D721Med (cell line): ENCODE data around the gene IGF2.

Source experiments
- DNase-seq: peaks from one replicate; pipeline ENCODE4 v3.0.0; 2011; ENCODE audit warnings: low spot score; ENCODE audit not compliant: insufficient read length
- FAIRE-seq: peaks from 2 replicates; lab custom pipeline; 2011; peaks lifted over from hg19 to GRCh38; lab: Jason Lieb, UNC
- TF ChIP-seq, protein P1 (sequence below): IDR thresholded peaks from 2 replicates; pipeline ENCODE4 v1.5.1; 2012; ENCODE audit warnings: mild to moderate bottlenecking, control low read depth; ENCODE audit not compliant: insufficient read depth; ENCODE audit errors: missing control alignments

The IGF2 gene

DNA sequence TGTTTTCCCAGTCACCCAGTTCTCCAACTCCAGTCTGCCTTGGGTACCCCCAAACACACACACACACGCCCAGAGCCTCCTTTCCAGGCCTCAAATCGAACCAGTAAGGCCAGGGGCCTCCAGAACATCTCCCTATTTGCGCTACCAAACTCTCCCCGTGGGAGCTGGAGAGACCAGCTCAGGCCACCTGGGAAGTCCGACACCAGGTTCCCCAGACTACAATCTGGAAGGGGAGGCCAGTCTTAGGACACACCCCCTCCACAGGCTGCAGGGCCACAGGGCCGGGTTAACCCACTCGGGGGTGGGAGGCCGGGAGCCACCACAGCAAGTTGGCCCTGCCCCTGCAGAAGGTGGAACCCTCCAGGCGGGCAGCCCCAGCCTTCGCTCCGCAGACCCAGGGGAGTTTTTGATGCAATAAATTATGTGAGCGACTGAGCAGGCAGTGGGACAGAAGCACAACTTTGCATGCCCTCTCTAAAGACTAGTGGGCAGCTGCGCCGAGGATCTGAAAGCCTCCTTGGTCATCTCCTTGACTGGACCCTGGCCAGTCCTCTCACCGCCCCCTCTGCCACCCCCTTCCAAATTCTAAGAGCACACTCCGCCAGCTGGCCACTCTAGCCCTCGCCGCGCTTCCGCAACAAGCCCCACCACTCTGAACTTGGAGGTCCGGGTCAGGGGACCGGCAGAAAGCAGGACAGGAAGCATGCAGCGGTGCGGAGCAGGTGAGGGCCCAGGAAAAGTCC lies 2.8 kb downstream of the IGF2 start:
- DNase-seq (no peak), FAIRE-seq (no peak)
- TF ChIP-seq, protein P1, sequence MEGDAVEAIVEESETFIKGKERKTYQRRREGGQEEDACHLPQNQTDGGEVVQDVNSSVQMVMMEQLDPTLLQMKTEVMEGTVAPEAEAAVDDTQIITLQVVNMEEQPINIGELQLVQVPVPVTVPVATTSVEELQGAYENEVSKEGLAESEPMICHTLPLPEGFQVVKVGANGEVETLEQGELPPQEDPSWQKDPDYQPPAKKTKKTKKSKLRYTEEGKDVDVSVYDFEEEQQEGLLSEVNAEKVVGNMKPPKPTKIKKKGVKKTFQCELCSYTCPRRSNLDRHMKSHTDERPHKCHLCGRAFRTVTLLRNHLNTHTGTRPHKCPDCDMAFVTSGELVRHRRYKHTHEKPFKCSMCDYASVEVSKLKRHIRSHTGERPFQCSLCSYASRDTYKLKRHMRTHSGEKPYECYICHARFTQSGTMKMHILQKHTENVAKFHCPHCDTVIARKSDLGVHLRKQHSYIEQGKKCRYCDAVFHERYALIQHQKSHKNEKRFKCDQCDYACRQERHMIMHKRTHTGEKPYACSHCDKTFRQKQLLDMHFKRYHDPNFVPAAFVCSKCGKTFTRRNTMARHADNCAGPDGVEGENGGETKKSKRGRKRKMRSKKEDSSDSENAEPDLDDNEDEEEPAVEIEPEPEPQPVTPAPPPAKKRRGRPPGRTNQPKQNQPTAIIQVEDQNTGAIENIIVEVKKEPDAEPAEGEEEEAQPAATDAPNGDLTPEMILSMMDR = no peak

DNA sequence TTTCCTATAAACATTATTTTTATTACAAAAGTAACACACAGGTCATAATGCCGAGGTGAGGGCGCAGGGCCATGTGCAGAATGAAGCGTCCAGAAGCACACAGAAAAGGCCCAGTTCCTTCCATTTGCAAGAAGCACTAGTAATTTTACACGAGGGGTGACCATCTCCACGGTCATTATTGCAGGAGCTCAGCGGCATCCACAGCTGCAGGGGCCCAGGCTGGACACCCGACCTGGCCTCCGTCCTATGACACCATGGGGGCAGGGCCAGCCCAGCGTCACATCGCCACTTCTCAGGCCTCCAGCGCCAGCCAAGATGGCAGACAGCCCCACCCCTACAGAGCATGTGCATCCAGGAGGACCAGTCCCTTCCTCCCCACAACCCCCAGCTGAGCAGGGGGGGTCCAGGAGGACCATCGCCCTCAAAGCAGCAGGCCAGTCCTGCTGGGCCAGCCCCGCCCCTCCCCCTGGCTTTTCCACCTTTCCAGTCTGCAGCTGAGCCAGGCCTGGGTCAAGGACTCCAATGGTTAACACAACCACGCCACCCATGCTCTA lies 3.5 kb downstream of the IGF2 start:
- no peak for FAIRE-seq
- TF ChIP-seq, protein P1 = no peak

DNA sequence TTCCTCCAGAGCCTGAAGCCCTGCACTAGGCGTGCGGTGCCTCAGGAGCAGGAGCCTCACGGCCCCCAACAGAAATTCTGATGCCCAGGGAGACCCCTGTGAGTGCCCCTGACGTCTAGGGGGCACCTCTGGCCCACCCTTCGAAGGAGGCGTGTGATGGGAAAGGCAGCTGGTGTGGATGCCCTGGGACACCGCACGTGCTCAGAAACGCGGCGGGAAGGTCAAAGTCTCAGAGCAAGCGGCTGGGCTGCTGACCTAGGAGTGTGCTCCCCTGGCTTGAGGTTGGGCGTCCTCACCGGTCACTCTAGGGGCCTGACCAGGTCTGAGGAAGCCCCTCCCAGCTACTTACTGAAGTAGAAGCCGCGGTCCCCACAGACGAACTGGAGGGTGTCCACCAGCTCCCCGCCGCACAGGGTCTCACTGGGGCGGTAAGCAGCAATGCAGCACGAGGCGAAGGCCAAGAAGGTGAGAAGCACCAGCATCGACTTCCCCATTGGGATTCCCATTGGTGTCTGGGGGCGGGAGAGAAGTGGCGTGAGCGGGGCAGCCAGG lies 4.1 kb downstream of the IGF2 start:
- TF ChIP-seq, protein P1 = no peak
- DNase-seq (no peak), FAIRE-seq (no peak)

More for the DNA sequence above, 3.5 kb downstream of the IGF2 start:
- DNase-seq = no peak

DNA sequence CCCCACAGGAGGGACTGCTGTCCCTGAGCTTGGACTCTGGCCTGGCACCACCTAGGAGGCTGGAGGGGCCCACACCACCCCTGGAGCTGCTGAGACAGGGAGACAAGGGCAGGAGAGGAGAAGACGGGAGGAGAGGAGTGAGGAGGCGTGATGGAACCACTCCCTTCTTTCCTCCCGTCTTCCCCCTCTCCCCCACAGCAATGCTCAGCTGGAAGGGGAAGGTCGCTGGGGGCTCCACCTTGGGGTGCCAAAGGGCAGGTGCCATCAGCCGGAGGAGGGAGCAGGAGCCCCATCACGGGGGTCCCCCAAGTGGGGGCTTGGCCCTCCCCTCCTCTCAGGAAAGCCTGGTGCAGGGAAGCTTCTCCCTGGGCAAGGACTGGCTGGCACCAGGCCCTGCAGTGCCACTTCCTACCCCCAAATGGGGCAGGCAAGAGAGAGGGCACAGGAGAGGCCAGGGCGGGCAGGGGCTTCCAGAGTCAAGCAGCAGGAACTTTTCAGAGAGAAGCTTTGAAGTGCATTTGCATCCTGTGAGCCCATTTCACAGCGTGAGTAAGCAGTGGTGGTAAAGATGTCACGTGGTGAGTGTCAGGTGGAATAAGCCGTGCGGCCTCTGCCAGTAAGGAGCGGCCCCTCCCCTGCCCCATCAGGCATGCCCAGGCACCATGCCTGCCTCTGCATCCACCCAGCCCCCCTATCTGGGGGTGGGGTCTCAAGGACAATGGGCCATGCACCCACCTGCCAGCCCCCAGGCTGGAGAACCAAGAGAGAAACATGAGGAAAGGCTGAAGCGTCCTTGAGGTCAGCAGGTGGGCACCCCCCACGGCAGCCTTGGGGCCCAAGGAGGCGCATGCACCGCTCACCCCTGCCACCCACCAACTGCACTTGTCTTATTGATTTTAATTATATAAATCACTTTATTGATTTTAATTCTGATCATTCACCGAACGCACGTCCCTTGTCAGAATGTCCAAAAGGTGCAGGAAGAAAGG lies 4.9 kb downstream of the IGF2 start:
- no peak for FAIRE-seq
- no peak for DNase-seq
- TF ChIP-seq, protein P1 = no peak

DNA sequence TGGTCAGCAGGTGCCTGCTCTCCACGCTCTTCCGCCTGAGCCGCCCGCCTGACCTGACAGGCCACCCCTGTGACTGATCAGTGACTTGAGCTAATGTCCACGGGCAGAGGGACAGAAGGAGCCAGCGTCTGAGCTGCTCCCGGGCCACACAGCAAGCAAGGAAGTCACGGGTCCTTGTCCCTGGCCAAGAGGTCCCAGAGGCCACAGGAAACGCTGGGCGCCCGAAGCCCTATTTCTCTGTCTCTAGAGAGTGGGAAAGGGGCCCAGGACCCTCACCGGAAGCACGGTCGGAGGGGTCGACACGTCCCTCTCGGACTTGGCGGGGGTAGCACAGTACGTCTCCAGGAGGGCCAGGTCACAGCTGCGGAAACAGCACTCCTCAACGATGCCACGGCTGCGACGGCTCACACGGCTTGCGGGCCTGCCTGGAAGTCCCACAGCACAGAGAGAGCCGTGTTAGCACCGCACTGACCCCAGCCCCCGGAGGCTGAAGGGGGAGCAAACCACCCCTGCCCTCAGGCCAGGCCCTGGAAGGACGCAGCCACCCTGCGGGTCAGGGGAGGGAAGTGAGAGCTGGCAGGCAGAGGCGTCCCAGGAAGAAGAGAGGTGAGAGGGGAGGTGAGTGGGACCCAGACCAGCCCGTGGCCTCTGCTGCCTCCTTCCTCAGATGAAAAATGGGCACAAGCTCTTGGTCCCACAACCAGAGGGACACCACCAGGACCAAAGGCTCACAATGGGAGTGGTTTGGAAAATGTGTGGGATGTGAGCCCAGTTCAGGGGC lies 5.8 kb downstream of the IGF2 start:
- FAIRE-seq (no peak), DNase-seq (no peak)
- TF ChIP-seq, protein P1 = no peak

DNA sequence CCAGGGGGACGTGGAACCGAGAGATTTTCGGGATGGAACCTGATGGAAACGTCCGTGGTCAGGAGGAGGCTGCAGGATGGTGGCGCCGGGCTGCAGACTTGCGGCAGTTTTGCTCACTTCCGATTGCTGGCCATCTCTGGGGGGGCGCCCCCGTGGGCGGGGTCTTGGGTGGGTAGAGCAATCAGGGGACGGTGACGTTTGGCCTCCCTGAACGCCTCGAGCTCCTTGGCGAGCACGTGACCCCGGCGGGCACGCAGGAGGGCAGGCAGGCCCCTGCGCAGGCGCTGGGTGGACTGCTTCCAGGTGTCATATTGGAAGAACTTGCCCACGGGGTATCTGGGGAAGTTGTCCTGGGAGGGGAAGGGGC lies 6.3 kb downstream of the IGF2 start:
- FAIRE-seq (no peak), DNase-seq (no peak)
- TF ChIP-seq, protein P1 = no peak
